AG09309 (cell line): ENCODE results near the gene NECAB2.

ENCODE experiments used
- DNase-seq: peaks from one replicate; pipeline ENCODE4 v3.0.0-alpha.2; 2010; ENCODE audit warnings: low read depth
- H3K4me3 ChIP-seq: 2 replicates; pipeline ENCODE4 v1.5.1; 2011; ENCODE audit warnings: mild to moderate bottlenecking, low read depth, low read length, moderate library complexity; ENCODE audit not compliant: control insufficient read depth
- TF ChIP-seq, protein P1 (sequence below): IDR thresholded peaks from 2 replicates; pipeline ENCODE4 v1.5.1; 2011; ENCODE audit warnings: mild to moderate bottlenecking, low read depth, low read length, inconsistent platforms; ENCODE audit not compliant: insufficient read depth, control insufficient read depth; ENCODE audit errors: missing control alignments

Gene NECAB2

DNA sequence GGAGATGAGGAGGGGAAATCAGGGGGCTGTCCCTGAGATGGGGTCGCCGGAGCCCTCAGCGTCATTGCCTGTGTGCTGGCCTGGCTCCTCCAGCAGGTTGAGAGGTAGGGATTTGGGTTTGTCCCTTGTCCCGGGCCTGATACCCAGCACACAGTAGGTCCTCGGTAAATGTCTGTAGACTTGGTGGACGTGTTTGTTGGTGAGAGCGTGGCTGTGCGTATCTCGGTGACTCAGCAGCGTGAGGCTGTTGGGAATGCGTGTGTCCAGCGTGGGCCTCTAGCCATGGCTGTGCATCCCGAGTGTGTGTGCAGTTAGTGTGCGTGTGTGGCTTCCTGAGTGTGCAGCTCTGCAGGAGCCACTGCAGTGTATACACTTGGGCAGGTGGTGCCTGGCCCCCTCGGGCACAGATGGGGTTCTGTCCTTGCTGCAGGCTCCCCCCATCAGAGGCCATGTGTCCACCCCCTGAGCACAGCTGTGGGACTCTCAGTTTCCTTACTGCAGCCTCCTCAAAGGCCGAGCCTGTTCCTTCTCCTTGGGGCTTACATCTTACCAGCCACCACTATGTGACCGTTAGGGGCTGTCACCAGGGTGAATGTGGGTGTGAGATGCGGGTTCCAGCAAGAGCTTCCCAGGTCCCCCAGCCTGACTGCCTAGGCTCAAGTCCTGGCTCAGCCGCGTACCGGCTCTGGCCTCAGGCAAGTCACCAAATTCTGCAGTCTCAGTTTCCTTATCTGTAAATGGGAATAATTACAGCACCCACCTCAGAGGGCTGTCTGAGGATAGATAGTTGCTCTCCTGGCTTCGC, 5.7 kb downstream of the NECAB2 start:
- no peak overlapping the region for H3K4me3 ChIP-seq
- no peak for DNase-seq
- TF ChIP-seq, protein P1, sequence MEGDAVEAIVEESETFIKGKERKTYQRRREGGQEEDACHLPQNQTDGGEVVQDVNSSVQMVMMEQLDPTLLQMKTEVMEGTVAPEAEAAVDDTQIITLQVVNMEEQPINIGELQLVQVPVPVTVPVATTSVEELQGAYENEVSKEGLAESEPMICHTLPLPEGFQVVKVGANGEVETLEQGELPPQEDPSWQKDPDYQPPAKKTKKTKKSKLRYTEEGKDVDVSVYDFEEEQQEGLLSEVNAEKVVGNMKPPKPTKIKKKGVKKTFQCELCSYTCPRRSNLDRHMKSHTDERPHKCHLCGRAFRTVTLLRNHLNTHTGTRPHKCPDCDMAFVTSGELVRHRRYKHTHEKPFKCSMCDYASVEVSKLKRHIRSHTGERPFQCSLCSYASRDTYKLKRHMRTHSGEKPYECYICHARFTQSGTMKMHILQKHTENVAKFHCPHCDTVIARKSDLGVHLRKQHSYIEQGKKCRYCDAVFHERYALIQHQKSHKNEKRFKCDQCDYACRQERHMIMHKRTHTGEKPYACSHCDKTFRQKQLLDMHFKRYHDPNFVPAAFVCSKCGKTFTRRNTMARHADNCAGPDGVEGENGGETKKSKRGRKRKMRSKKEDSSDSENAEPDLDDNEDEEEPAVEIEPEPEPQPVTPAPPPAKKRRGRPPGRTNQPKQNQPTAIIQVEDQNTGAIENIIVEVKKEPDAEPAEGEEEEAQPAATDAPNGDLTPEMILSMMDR: no peak

DNA sequence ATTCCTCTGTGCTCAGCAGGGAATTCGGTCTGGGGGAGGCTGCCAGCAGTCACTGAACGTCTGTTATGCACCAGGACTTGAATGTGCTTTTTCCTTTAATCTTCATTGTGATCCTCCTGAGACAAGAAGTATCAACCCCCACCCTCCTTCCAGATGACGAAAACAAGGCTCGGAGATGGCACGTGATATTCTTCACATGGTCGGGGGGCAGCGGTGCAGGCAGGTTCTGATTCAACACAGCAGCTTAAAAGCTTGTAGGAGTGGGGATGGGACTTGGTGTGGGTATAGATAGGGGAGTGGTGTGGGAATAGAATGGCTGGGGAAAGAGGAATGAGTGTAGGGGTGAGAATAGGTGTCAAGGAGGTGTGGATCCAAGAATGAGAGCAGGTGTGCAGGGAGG, 6.4 kb downstream of the NECAB2 start:
- no peak overlapping the region for H3K4me3 ChIP-seq
- TF ChIP-seq, protein P1: no peak
- DNase-seq: no peak

DNA sequence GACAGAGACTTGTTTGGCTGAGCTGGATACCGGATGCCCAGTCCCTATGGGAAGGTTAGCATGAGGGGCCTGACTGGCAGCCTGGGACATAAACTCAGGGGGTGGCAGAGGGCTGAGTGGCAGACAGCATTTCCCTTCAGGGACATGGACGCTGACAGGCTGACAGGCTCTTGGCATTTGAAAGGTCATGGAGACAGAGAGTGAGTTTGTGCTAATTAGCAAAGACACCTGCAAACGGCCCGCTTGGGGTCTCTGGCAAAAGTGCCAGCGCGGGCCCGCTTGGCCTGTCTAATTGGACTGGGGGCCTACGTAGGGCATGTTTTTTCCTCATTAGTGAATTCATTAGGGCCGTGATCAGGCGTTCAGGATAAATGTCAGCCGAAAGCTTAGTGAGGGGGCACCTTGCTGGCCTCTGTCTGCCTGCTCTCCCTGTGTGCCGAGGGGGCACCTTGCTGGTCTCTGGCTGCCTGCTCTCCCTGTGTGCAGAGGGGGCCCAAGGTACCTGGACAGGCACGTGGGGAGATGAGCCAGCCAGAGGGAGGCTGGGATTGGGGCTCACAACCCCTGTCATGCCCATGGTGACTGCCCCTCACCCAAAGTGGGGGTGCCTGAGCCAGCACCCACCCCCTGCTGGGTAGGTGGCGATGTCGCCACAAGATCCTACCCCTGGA, 7.7 kb downstream of the NECAB2 start:
- TF ChIP-seq, protein P1: no peak
- no peak for DNase-seq
- no peak overlapping the region for H3K4me3 ChIP-seq

DNA sequence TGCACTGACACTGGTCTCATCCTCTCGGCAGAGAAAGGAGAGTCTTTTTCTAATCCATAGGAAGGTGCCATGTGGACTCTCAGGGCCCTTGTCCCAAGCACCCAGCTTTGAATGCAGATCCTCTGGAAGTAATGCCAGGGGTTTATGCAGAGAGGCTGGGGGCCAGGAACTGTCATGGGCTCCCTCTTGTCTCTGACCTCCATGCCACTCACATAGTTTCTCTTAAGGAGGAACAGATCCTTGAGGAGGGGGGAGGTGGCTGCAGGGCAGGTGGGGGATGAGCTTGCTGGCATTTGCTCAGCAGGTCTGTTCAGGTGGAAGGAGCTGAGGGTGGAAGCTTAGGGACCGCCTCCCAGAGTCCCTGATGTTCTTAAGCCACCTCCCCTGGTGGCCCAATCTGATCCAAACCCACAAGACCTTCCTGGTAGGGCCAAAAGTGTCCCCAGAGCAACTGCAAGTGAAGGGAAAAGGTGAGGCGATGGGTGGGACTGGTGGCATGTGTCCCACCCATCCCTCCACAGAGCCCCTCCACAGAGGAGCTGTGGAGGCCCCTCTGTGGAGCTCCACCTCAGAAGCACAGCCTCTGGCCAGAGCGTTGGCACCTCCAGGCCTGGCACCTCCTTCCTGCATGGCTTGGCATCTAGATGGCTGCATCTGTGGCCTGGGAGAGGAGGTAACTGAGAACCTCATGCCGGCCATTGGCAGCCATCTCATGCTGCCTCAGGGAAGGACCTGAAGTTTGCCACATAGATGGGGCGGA, 9.2 kb downstream of the NECAB2 start:
- DNase-seq: no peak
- TF ChIP-seq, protein P1: no peak
- H3K4me3 ChIP-seq: no peak overlapping the region

DNA sequence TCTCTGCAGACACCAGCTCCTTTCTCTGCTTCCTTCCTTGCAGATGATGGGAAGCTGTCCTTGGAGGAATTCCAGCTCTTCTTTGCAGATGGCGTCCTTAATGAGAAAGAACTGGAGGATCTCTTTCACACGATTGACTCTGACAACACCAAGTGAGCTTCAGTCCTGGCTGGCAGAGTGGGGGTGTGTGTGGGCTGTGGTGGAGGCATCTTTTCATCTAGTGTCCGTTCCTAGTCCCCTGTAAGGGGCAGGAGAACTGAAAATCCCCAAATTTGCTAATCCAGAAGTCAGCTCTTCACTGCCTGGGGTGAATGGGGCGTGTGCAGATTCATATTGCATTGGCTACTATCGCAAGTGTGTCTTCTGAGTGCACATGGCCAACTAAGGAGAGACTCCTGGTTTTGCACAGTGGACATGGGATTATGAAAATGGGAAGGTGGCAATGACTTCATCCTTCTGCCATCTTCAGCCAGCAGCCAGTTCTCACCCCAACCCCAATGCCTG, 10.4 kb downstream of the NECAB2 start:
- H3K4me3 ChIP-seq: no peak overlapping the region
- no peak for DNase-seq
- TF ChIP-seq, protein P1: no peak

DNA sequence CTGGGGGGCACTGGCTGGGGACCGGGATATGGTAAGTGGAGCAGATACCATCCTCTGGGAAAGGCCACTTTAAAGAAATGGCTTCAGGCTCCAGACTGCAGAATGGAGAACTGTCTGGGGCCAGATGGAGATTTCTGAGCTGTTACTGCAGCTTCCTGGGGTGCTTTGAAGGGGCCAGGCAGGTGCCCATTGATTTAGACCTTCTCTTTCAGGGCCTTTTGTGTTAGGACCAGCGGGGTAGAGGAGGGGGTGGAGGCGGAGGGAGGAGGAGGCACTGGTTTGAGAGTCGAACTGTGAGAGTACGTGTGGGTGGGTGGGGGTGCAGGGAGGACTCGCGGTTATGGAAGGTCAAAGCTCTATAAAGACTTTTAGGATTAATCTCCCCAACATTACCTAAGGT, 11.4 kb downstream of the NECAB2 start:
- DNase-seq: no peak
- TF ChIP-seq, protein P1: no peak
- H3K4me3 ChIP-seq: no peak overlapping the region
